Measurements from ENCODE around the gene ADRA2C. TPM values are rescaled to one million over a fixed set of nuclear protein-coding genes. Genes with fewer than 3 reads are reported as not detected.

Gene ADRA2C
- total RNA-seq (2014; rRNA removed; shearing (Covaris generic); ENCODE audit: low replicate concordance), result not detected in 2 replicates

DNA sequence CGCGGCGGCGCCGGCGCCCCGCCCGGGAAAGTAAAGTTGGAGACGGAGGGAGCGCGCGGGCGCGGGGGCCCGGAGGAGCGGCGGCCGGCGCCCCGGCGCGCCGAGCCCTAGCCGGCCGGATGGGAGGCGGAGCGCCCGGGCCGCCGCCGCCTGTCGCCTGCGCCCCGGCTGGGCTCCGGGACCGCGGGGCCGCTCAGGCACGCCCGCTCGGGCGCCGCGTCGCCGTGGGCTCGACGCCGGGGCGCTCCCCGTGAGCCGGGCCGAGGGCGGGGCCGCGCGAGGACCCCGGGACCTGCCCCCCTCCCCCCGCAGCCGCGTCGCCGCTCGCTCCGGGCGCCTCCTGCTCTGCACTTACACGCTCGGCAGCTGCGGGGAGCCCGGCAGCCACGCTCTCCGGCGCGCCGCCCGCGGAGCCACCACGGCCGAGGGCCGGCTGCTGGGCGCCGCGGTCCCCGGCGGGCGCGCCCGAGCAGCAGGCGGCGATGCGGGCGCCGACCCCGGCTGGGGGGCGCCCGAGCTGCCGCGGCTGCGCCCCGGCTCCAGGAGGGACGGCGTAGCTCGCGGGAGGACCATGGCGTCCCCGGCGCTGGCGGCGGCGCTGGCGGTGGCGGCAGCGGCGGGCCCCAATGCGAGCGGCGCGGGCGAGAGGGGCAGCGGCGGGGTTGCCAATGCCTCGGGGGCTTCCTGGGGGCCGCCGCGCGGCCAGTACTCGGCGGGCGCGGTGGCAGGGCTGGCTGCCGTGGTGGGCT, at the start of gene ADRA2C:
Gene ADRA2C (plus strand): TSS at position 350 of the 749 bp plus-strand sequence. CDS start 222 bp downstream, at position 572.
- H3K79me2 ChIP-seq (ENCODE audit: low read length), result no peaks in the 10 kb centered on the region
- H3K9me3 ChIP-seq (ENCODE audit: low read length), result no peaks in the 10 kb centered on the region
- no peaks in the 10 kb centered on the region for H3K4me1 ChIP-seq (ENCODE audit: low read length)
- no peak within 1 kb of the TSS for H2AFZ ChIP-seq (ENCODE audit: low read length)
- no peak for DNase-seq
- no peak within 1 kb of the TSS for H3K9ac ChIP-seq (ENCODE audit: low read length)
- H4K20me1 ChIP-seq (ENCODE audit: insufficient read depth, low read depth, low read length), result no peaks in the 10 kb centered on the region
- no peaks in the 10 kb centered on the region for H3K27me3 ChIP-seq (ENCODE audit: low read length)
- no peaks in the 10 kb centered on the region for H3K9me2 ChIP-seq (replicated peaks; ENCODE audit: insufficient read depth, low read length)
- no peaks in the 10 kb centered on the region for H3K36me3 ChIP-seq (ENCODE audit: insufficient read depth, low read length)
- no peak within 1 kb of the TSS for H3K27ac ChIP-seq (ENCODE audit: low read length)
- H3K4me3 ChIP-seq (ENCODE audit: low read length), result no peak within 1 kb of the TSS
- H3K4me2 ChIP-seq (ENCODE audit: low read depth, low read length, poor library complexity, severe bottlenecking), result no peak within 1 kb of the TSS

GRCh38 chr4:3716631-3717235, 49.5 kb upstream of the ADRA2C start:
- Histone ChIP-seq H3K9ac (ENCODE audit: low read length) (no peak overlapping the region), H3K36me3 (ENCODE audit: insufficient read depth, low read length) (no peaks in the 10 kb centered on the region), H3K4me2 (ENCODE audit: low read depth, low read length, poor library complexity, severe bottlenecking) (no peak overlapping the region), H3K9me2 (replicated peaks; ENCODE audit: insufficient read depth, low read length) (no peaks in the 10 kb centered on the region), H3K4me3 (ENCODE audit: low read length) (no peak overlapping the region), H2AFZ (ENCODE audit: low read length) (no peak overlapping the region), H3K79me2 (ENCODE audit: low read length) (no peaks in the 10 kb centered on the region), H3K27me3 (ENCODE audit: low read length) (no peaks in the 10 kb centered on the region), H3K4me1 (ENCODE audit: low read length) (no peaks in the 10 kb centered on the region), H4K20me1 (ENCODE audit: insufficient read depth, low read depth, low read length) (no peaks in the 10 kb centered on the region), H3K9me3 (ENCODE audit: low read length) (no peaks in the 10 kb centered on the region), H3K27ac (ENCODE audit: low read length) (no peak overlapping the region)
- DNase-seq, result no peak

DNA sequence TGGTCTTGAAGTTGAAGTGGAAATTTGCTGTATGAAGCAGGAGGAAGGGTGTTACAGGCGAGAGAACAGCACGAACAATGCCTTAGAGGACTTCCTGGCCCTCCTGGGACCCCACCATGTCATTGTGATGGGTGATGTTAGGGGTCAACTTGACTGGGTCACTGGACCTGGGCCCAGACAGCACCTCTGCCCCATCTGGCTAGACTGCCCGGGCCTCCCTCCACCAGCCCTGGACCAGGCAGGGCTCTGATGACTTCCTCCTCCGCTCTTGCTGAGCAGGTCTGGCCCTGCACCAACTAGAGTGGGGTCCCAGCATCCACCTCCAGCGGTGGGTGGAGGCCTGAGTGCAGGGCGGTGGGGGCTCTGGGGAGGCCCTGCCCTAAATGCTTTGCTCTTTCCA, 48.9 kb upstream of the ADRA2C start:
- no peak overlapping the region for H2AFZ ChIP-seq (ENCODE audit: low read length)
- no peak overlapping the region for H3K27ac ChIP-seq (ENCODE audit: low read length)
- H3K9me2 ChIP-seq (replicated peaks; ENCODE audit: insufficient read depth, low read length), result no peaks in the 10 kb centered on the region
- H3K79me2 ChIP-seq (ENCODE audit: low read length), result no peaks in the 10 kb centered on the region
- no peaks in the 10 kb centered on the region for H4K20me1 ChIP-seq (ENCODE audit: insufficient read depth, low read depth, low read length)
- no peak for DNase-seq
- no peak overlapping the region for H3K9ac ChIP-seq (ENCODE audit: low read length)
- no peak overlapping the region for H3K4me3 ChIP-seq (ENCODE audit: low read length)
- no peaks in the 10 kb centered on the region for H3K4me1 ChIP-seq (ENCODE audit: low read length)
- no peak overlapping the region for H3K4me2 ChIP-seq (ENCODE audit: low read depth, low read length, poor library complexity, severe bottlenecking)
- no peaks in the 10 kb centered on the region for H3K9me3 ChIP-seq (ENCODE audit: low read length)
- H3K27me3 ChIP-seq (ENCODE audit: low read length), result no peaks in the 10 kb centered on the region
- H3K36me3 ChIP-seq (ENCODE audit: insufficient read depth, low read length), result no peaks in the 10 kb centered on the region

GRCh38 chr4:3718462-3718861, 47.7 kb upstream of the ADRA2C start:
- Histone ChIP-seq H3K9me2 (replicated peaks; ENCODE audit: insufficient read depth, low read length) (no peaks in the 10 kb centered on the region), H2AFZ (ENCODE audit: low read length) (no peak overlapping the region), H3K9me3 (ENCODE audit: low read length) (no peaks in the 10 kb centered on the region), H3K4me1 (ENCODE audit: low read length) (no peaks in the 10 kb centered on the region), H3K36me3 (ENCODE audit: insufficient read depth, low read length) (no peaks in the 10 kb centered on the region), H3K4me3 (ENCODE audit: low read length) (no peak overlapping the region), H3K79me2 (ENCODE audit: low read length) (no peaks in the 10 kb centered on the region), H3K4me2 (ENCODE audit: low read depth, low read length, poor library complexity, severe bottlenecking) (no peak overlapping the region), H3K27ac (ENCODE audit: low read length) (no peak overlapping the region), H3K9ac (ENCODE audit: low read length) (no peak overlapping the region), H3K27me3 (ENCODE audit: low read length) (no peaks in the 10 kb centered on the region), H4K20me1 (ENCODE audit: insufficient read depth, low read depth, low read length) (no peaks in the 10 kb centered on the region)
- no peak for DNase-seq

DNA sequence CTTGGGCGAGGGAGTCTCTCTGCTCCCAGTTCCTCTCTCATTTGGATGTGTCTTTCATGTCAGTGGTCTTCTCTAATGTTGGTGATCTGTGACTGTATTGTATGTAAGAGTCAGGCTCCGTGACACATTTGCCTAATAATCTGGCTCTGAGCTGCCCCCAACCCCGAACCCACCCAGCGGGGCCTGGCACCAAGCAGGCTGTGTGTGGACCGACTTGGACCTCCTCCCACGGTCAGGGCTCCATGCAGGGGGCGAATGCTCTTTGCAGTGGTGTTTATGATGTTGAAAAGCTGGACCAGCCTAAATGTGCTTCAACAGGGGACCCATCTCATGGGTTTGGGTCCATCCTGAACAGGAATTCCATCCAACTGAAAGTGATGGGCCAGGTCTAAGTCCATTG, 47.0 kb upstream of the ADRA2C start:
- Histone ChIP-seq H2AFZ (ENCODE audit: low read length) (no peak overlapping the region), H3K4me1 (ENCODE audit: low read length) (no peaks in the 10 kb centered on the region), H3K27ac (ENCODE audit: low read length) (no peak overlapping the region), H3K4me2 (ENCODE audit: low read depth, low read length, poor library complexity, severe bottlenecking) (no peak overlapping the region), H3K9me2 (replicated peaks; ENCODE audit: insufficient read depth, low read length) (no peaks in the 10 kb centered on the region), H3K36me3 (ENCODE audit: insufficient read depth, low read length) (no peaks in the 10 kb centered on the region), H3K4me3 (ENCODE audit: low read length) (no peak overlapping the region), H3K9me3 (ENCODE audit: low read length) (no peaks in the 10 kb centered on the region), H3K9ac (ENCODE audit: low read length) (no peak overlapping the region), H3K79me2 (ENCODE audit: low read length) (no peaks in the 10 kb centered on the region), H3K27me3 (ENCODE audit: low read length) (no peaks in the 10 kb centered on the region), H4K20me1 (ENCODE audit: insufficient read depth, low read depth, low read length) (no peaks in the 10 kb centered on the region)
- no peak for DNase-seq

GRCh38 chr4:3719836-3720235, 46.3 kb upstream of the ADRA2C start:
- no peaks in the 10 kb centered on the region for H3K4me1 ChIP-seq (ENCODE audit: low read length)

GRCh38 chr4:3720466-3720865, 45.7 kb upstream of the ADRA2C start:
- no peaks in the 10 kb centered on the region for H3K4me1 ChIP-seq (ENCODE audit: low read length)
- H3K27ac ChIP-seq (ENCODE audit: low read length), result no peak overlapping the region
- H3K4me2 ChIP-seq (ENCODE audit: low read depth, low read length, poor library complexity, severe bottlenecking), result no peak overlapping the region
- H3K27me3 ChIP-seq (ENCODE audit: low read length), result no peaks in the 10 kb centered on the region
- no peak overlapping the region for H3K9ac ChIP-seq (ENCODE audit: low read length)
- no peaks in the 10 kb centered on the region for H3K36me3 ChIP-seq (ENCODE audit: insufficient read depth, low read length)
- H4K20me1 ChIP-seq (ENCODE audit: insufficient read depth, low read depth, low read length), result no peaks in the 10 kb centered on the region
- no peaks in the 10 kb centered on the region for H3K79me2 ChIP-seq (ENCODE audit: low read length)
- no peaks in the 10 kb centered on the region for H3K9me2 ChIP-seq (replicated peaks; ENCODE audit: insufficient read depth, low read length)
- no peak overlapping the region for H2AFZ ChIP-seq (ENCODE audit: low read length)
- H3K9me3 ChIP-seq (ENCODE audit: low read length), result no peaks in the 10 kb centered on the region
- DNase-seq, result no peak
- no peak overlapping the region for H3K4me3 ChIP-seq (ENCODE audit: low read length)

More at GRCh38 chr4:3719836-3720235, 46.3 kb upstream of the ADRA2C start:
- H3K4me3 ChIP-seq (ENCODE audit: low read length), result no peak overlapping the region
- no peak overlapping the region for H3K27ac ChIP-seq (ENCODE audit: low read length)
- no peaks in the 10 kb centered on the region for H3K79me2 ChIP-seq (ENCODE audit: low read length)
- H3K9me2 ChIP-seq (replicated peaks; ENCODE audit: insufficient read depth, low read length), result no peaks in the 10 kb centered on the region
- H3K4me2 ChIP-seq (ENCODE audit: low read depth, low read length, poor library complexity, severe bottlenecking), result no peak overlapping the region
- H2AFZ ChIP-seq (ENCODE audit: low read length), result no peak overlapping the region
- H4K20me1 ChIP-seq (ENCODE audit: insufficient read depth, low read depth, low read length), result no peaks in the 10 kb centered on the region
- no peaks in the 10 kb centered on the region for H3K36me3 ChIP-seq (ENCODE audit: insufficient read depth, low read length)
- H3K9me3 ChIP-seq (ENCODE audit: low read length), result no peaks in the 10 kb centered on the region
- DNase-seq, result no peak
- no peak overlapping the region for H3K9ac ChIP-seq (ENCODE audit: low read length)
- no peaks in the 10 kb centered on the region for H3K27me3 ChIP-seq (ENCODE audit: low read length)

GRCh38 chr4:3721186-3721585, 45.0 kb upstream of the ADRA2C start:
- H3K79me2 ChIP-seq (ENCODE audit: low read length), result no peaks in the 10 kb centered on the region
- H3K9ac ChIP-seq (ENCODE audit: low read length), result no peak overlapping the region
- no peak overlapping the region for H3K27ac ChIP-seq (ENCODE audit: low read length)
- H3K36me3 ChIP-seq (ENCODE audit: insufficient read depth, low read length), result no peaks in the 10 kb centered on the region
- DNase-seq, result no peak
- no peak overlapping the region for H2AFZ ChIP-seq (ENCODE audit: low read length)
- H3K9me3 ChIP-seq (ENCODE audit: low read length), result no peaks in the 10 kb centered on the region
- H4K20me1 ChIP-seq (ENCODE audit: insufficient read depth, low read depth, low read length), result no peaks in the 10 kb centered on the region
- no peak overlapping the region for H3K4me3 ChIP-seq (ENCODE audit: low read length)
- H3K4me1 ChIP-seq (ENCODE audit: low read length), result no peaks in the 10 kb centered on the region
- H3K9me2 ChIP-seq (replicated peaks; ENCODE audit: insufficient read depth, low read length), result no peaks in the 10 kb centered on the region
- no peak overlapping the region for H3K4me2 ChIP-seq (ENCODE audit: low read depth, low read length, poor library complexity, severe bottlenecking)
- H3K27me3 ChIP-seq (ENCODE audit: low read length), result no peaks in the 10 kb centered on the region
